GM21515 (cell line): Measurements from ENCODE around the gene ZNF337.
"Not testable (repeated sequence)": the region's sequence is repeated elsewhere in the genome, so short reads cannot be mapped to it uniquely, and the experiment has no call there.

Experiments
- ATAC-seq: cut with Tn5 transposase; IDR thresholded peaks from one replicate; pipeline ENCODE4 v1.9.1; 2021; ENCODE audit not compliant: unreplicated experiment

Gene ZNF337

GRCh38 chr20:25696371-25697131 lies at the start of gene ZNF337:
ZNF337 (minus strand) TSS chr20:25696853; CDS start chr20:25686417, 10,436 bp downstream.
- ATAC-seq, result peak; percentile 96

GRCh38 chr20:25745738-25746137 lies 49.1 kb upstream of the ZNF337 start:
- no peak for ATAC-seq

GRCh38 chr20:25745100-25745499 lies 48.4 kb upstream of the ZNF337 start:
- ATAC-seq, result no peak

GRCh38 chr20:25744261-25744660 lies 47.6 kb upstream of the ZNF337 start:
- no peak for ATAC-seq

GRCh38 chr20:25741088-25741487 lies 44.4 kb upstream of the ZNF337 start:
- no peak for ATAC-seq

- no peak for ATAC-seq
Measured at GRCh38 chr20:25739615-25740320, 43.1 kb upstream of the ZNF337 start.

- ATAC-seq, result no peak
Measured at GRCh38 chr20:25738198-25738597, 41.5 kb upstream of the ZNF337 start.

- ATAC-seq, result no peak
Measured at GRCh38 chr20:25733903-25734302, 37.2 kb upstream of the ZNF337 start.

GRCh38 chr20:25730862-25731261 lies 34.2 kb upstream of the ZNF337 start:
- ATAC-seq, result no peak

- no peak for ATAC-seq
Measured at GRCh38 chr20:25726357-25726756, 29.7 kb upstream of the ZNF337 start.

GRCh38 chr20:25725639-25726038 lies 29.0 kb upstream of the ZNF337 start:
- no peak for ATAC-seq

- ATAC-seq, result no peak
Measured at GRCh38 chr20:25723975-25724374, 27.3 kb upstream of the ZNF337 start.

- ATAC-seq, result no peak
Measured at GRCh38 chr20:25720285-25720684, 23.6 kb upstream of the ZNF337 start.

- not testable (repeated sequence) for ATAC-seq
Measured at GRCh38 chr20:25718896-25719809, 22.5 kb upstream of the ZNF337 start.

- ATAC-seq, result no peak
Measured at GRCh38 chr20:25707695-25708094, 11.0 kb upstream of the ZNF337 start.

- ATAC-seq, result no peak
Measured at GRCh38 chr20:25706793-25707192, 10.1 kb upstream of the ZNF337 start.

- ATAC-seq, result no peak
Measured at GRCh38 chr20:25705830-25706351, 9.2 kb upstream of the ZNF337 start.

- ATAC-seq, result not testable (repeated sequence)
Measured at GRCh38 chr20:25704303-25704702, 7.7 kb upstream of the ZNF337 start.

GRCh38 chr20:25700835-25701234 lies 4.2 kb upstream of the ZNF337 start:
- ATAC-seq, result not testable (repeated sequence)

- ATAC-seq, result no peak
Measured at GRCh38 chr20:25699914-25700313, 3.3 kb upstream of the ZNF337 start.

- ATAC-seq, result no peak
Measured at GRCh38 chr20:25697132-25697446, 436 bp upstream of the ZNF337 start.
